Muscle of arm (tissue), 14 donors: ENCODE results near the gene TRAPPC11. TPM values are rescaled to one million over a fixed set of nuclear protein-coding genes. Genes with fewer than 3 reads are reported as not detected.
"Not testable (repeated sequence)": the region's sequence is repeated elsewhere in the genome, so short reads cannot be mapped to it uniquely, and the experiment has no call there.

Experiments
- DNase-seq: peaks from one replicate; pipeline ENCODE4 v3.0.0-alpha.2; 2013
- long read RNA-seq, 11 donors: transcript quantifications; one replicate each; lab custom pipeline, GENCODE V29; 2026
- polyA plus RNA-seq, 12 donors: library from polyadenylated mRNA; unstranded; fragments of 120-200 nt; gene quantifications; one replicate each; pipeline ENCODE4 v1.2.1, GENCODE V29; 2013; ENCODE audit not compliant: insufficient read length in 12 of 12

Gene TRAPPC11
- polyA plus RNA-seq, result 10 to 100 TPM in 11 of 12 donors, not detected in 1; 22.4 to 41.9 (median 32.3) TPM
- long read RNA-seq, donor 1, result 0 reads
- long read RNA-seq, donor 2, full-length matches to known transcripts, result 2 of 9 reads
- long read RNA-seq, donor 2, partial matches to known transcripts, result 7 of 9 reads
- long read RNA-seq, donor 2, other reads (novel, unspliced or antisense), result 0 of 9 reads
- long read RNA-seq, donor 3, full-length matches to known transcripts, result 2 of 2 reads
- long read RNA-seq, donor 3, partial matches to known transcripts, result 0 of 2 reads
- long read RNA-seq, donor 3, other reads (novel, unspliced or antisense), result 0 of 2 reads
- long read RNA-seq, donor 4, result 0 reads
- long read RNA-seq, donor 5, full-length matches to known transcripts, result 4 of 9 reads
- long read RNA-seq, donor 5, partial matches to known transcripts, result 5 of 9 reads
- long read RNA-seq, donor 5, other reads (novel, unspliced or antisense), result 0 of 9 reads
- long read RNA-seq, donor 6, full-length matches to known transcripts, result 3 of 3 reads
- long read RNA-seq, donor 6, partial matches to known transcripts, result 0 of 3 reads
- long read RNA-seq, donor 6, other reads (novel, unspliced or antisense), result 0 of 3 reads
- long read RNA-seq, donor 7, result 0 reads
- long read RNA-seq, donor 8, full-length matches to known transcripts, result 1 of 1 reads
- long read RNA-seq, donor 8, partial matches to known transcripts, result 0 of 1 reads
- long read RNA-seq, donor 8, other reads (novel, unspliced or antisense), result 0 of 1 reads
- long read RNA-seq, donor 9, partial matches to known transcripts, result 6 of 6 reads
- long read RNA-seq, donor 9, other reads (novel, unspliced or antisense), result 0 of 6 reads
- long read RNA-seq, donor 10, result 0 reads
- long read RNA-seq, donor 11, result 0 reads

DNA sequence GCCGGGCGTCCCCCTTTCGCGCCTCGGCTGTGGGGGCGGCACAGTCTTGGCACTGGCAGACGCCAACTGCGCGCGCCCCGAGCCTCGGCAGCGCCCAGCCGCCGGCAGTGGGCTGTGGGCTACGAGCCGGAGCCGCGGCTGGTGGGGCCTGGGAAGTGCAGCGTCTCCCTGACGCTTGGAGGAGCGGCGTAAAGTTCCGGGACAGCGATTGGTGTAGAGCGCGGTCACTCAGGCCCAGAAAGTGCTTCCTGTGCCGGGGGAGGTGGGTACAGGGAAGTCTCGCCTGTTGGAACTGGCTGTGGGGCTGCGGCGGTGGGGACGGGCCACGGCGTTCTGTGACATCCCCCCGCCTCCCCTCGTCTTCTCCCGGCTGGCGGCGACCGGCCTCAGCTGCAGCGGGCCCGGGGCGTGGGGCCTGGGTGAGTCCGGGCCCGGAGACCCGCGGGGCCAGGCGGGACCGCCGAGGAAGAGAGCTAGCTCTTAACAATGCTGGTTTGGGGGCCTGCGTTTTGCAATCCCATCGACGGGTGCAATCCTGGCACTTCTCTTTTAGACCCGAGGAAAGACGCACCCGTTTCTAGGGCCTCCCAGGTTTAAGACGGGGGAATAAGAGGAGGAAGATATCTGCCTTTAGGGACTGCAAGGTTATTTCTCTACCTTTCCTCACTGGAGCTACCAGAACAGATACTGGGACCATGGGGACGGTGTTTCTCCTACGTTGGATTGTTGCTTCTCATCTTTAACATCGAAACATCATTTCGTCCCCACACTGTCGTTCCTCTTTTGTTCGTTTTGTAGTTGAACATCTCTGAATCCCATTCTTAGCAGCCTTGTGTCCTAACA is at the start of gene TRAPPC11, which contains the start of gene RWDD4:
Gene TRAPPC11, plus strand, starts transcription at position 265 of the 843 bp plus-strand sequence. CDS start 4,575 bp downstream, outside the sequence.
Gene RWDD4, minus strand, starts transcription at position 157 of the 843 bp plus-strand sequence. CDS start 233 bp downstream, outside the sequence.
- DNase-seq, result peak; percentile 99

DNA sequence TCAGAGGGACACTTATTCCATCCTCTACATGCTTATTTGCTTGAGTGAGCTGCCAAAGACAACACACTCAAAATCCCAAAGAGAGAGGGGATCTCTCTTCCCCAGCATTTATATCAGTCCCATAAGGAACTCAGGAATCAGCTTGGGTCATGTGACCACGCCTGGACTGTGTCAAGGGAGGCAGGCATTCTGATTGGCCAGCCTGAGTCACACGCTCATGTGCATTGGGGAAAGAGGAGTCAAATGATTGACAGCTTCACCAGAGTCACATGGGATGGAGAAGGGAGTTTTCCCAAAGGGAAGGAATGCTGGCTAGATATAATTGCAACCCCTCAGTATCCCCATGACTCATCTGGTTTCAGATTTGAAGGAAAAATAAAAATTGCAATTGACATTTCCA is 49.1 kb upstream of the TRAPPC11 start:
- no peak for DNase-seq

DNA sequence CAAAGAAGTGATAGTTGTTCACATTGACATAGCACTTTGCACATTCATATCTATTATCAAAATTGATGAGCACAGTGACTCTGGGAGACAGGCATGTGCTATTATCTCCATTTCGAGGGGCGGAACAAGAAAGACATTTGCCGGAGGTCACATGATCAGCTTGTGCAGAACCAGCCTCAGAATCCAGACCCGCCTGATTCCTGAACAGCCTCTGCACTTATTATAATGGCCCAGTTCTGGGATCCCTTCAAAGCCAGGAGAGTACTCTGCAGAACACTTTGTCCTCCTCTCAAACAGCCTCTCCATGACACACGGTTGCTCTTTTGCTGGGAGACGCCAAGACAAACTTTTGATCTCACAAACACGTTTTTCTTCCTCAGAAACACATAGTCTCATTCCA is 48.5 kb upstream of the TRAPPC11 start:
- DNase-seq, result no peak

DNA sequence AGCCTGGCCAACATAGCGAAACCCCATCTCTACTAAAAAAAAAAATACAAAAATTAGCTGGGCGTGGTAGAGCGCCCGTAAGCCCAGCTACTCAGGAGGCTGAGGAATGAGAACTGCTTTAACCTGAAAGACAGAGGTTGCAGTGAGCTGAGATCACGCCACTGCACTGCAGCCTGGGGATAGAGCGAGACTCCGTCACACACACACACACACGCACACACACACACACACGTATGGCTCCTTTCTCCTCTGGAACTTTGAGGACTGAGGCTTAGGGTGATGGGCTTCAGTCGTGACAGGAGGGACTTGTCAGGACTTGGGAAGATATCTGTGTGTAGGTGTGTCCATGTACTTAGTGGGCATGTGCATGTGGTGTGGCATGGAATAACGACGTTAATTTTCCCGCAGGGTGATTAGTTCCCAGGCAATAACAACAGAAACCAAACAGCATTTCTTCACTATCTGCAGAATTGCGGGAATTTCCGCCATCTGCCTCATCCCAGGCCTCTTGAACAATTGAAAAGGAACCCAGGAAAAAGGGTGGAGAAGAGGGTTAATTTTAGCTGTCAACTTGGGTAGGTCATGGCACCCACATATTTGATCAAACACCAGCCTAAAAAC is 47.8 kb upstream of the TRAPPC11 start:
- DNase-seq, result no peak

DNA sequence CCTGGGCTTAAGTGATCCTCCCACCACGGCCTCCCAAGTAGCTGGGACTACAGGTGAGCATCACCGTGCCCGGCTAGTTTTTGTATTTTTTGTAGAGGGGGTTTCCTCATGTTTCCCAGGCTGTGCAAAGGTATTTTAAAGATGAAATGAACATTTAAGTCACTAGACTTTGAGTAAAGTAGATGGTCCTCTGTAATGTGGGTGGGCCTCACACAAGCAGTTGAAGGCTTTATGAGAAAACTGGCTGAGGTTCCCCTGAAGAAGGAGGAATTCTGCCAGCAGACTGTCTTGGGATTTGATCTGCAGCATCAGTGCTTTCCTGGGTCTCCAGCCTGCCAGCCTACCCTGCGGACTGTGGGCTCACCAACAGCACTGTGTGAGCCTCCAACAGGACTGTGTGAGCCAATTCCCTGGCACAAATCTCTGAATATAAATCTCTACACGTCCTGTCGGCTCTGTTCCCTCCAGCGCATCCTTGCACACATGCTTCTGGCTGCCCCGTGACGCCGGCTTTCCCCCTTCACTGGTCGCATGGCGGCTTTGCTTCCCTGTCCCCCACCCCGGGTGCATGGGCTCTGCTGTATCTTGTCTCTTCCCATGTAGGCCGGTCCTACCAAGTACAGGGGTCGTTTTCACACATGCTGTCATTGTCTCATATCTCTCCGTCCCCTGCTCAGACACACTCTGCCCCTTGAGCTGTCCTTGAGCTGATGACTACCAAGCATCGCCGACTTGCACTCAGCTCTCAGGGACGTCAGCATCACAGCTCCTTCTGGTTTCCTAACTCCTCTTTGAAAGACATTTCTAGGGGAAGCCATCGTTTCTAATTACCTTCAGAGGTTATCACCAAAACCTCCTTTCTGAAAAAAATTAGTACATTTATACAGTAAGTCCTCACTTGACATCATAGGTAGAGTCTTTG is 46.5 kb upstream of the TRAPPC11 start:
- no peak for DNase-seq

DNA sequence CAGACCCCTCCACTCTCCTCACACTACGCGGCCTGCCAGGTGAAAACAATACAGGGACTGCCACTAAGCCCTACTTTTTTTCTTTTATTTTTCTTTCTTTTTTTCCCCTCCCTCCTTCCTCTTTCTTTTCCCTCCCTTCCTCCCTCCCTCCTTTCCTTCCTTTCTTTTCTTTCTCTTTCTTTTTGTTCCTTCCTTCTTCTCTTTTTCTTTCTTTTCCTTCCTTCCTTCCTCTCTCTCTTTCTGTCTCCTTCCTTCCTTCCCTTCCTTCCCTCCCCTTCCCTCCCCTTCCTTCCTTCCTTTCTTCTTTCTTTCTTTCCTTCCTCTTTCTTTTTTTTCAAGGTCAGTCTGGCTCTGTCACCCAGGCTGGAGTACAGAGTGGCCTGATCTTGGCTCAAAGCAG is 42.0 kb upstream of the TRAPPC11 start:
- DNase-seq, result no peak

DNA sequence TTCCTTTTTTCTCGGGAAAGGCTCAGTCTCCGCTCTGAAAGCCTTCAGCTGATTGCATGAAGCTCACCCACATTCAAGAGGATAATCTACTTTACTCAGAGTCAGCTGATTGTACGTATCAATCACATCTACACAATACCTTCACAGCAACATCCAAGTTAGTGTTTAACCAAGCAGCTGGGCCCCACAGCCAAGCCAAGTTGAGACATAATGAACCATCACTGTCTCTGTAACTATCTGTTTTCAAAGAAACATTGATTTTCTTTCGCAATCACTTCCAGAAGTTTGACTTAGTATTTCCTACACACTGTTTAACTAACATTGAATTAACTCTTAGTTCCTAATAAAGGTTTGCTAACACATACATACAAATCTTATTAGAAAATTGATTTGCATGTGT is 40.4 kb upstream of the TRAPPC11 start:
- DNase-seq, result no peak

DNA sequence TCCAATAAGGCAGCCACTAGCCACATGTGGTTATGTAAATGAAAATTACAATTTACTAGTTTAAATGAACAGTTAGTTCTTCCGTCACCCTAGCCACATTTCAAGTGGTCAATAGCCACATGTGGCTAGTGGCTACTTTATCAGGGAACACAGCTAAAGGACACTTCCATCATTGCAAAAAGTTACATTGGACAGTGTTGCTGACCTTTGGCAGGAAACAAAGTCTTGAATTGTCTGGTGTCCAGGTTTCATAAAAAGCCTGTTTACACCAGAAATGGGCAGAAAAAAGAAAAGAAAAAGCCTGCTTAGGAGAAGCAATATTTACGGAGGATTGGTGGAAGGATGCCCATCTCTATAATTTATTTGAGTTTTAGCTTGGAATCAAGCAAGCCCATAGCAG is 38.7 kb upstream of the TRAPPC11 start:
- DNase-seq, result no peak

DNA sequence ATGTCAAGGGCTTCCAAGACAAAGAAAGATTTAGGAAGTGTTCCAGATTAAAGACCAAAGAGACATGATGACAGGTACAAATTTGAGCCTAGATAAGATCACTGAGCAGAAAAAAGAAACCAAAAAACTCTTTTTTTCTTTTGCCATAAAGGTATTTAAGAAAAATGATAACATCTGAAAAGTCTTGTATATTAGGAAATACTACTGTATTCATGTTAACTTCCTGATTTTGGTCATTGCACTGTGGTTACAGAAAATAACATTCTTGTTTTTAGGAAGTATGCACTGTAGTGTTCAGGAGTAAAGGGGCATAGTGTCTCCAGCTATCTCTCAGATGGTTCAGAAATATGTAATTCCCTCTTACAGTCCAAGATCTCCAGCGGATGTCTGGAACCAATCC is 37.2 kb upstream of the TRAPPC11 start:
- DNase-seq, result no peak

DNA sequence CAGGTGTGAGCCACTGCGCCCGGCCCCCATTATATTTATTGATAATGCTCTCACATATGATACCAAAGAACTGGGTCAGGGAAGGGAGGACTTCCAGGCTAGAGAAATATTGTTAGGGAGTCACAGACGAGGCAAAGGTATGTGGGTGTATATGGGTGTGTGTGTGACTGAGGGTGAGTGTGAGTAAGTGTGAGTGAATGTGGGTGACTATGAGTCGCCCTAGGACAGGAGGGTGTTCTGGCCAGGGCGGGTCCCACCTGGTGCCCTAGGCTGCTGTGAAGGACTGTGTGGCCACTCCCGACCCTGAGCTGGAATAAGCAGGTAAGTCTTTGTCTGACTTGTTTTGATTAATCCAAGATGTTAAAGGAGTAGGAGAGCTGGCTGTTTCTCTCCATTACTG is 34.5 kb upstream of the TRAPPC11 start:
- no peak for DNase-seq

DNA sequence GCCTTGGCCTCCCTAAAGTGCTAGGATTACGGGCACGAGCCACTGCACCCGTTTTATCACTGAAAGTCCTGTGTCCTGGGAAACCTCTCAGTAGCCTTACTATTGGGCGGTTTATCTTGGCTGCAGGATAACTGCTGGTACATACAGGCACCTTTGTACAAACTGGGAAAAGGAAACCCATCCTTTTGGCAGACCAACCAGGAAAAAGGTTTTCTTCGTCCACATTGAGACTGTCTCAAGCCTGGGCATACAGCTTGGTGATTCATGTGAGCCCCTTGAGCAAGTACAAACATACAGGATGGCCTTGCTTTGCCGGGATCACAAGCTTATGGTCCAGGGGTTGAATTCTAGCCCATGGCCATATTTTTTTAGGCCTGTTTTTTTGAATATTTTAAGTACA is 32.9 kb upstream of the TRAPPC11 start:
- no peak for DNase-seq

DNA sequence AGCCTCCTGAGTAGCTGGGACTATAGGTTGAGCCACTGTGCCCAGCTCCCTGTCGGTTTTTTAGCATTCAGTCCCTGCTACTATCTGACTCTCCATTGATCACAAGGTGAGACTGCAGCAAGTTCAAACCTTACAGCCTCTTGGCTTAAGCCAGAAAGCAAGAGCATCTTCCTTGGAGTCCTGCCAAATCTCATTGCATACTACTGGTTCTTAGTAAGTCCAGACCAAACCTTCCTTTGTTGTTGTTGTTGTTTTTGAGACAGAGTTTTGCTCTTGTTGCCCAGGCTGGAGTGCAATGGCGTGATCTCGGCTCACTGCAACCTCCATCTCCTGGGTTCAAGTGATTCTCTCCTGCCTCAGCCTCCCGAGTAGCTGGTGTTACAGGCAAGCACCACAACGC is 31.8 kb upstream of the TRAPPC11 start:
- not testable (repeated sequence) for DNase-seq

DNA sequence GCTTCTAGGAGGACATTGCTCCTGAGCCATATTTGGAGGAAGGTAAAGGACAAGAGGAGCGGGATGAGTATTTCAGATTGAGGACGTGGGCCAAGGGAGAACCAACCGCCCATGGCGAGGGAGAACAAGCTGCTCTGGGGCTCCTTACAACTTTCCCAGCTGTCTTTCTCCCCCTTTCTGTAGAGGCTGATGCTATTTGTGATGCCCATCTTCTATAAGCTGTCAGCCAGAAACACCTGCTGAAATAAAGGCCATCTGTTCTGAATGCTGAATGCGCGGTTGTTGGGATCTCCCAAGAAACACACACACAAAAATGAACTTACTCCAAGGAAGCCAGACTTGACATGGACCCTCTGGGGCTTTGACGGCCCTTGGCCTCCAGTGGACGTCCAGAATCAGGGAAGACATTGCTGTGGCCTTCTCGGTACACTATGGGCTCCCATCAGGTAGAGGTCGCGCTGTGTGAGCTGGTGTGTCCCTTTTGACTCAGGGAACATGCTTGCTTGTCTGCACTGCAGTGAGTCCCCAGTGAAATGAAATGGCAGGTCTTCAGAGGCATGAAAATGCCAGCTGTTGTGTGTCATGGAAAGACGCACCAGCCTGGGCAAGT is 31.0 kb upstream of the TRAPPC11 start:
- DNase-seq, result no peak

DNA sequence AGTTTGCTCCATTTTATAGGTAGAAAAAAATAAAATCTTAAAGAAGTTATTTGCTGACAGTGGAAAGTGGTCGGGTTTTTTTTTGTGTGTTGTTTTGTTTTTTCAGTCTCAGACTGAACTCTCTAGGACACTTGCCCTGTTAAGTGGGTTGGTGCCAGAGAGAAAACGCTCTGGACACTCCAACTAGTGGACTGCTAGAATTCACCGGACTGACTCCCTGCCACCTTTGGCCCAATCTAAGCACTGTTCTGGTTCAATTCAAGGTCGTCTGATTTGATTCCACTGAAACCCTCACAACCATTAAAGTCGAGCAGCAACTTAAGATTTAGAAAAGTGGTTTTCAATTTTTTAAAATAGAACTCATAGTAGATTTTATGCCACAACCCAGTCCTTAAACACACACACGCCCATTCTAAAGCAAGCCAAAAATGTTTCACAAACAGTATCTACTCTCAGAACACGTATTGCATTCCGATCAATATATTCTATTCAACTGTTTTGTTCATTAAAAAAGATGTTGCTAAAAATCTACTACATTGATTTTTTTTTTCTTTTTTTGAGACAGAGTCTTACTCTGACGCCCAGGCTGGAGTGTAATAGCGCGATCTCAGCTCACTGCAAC is 27.4 kb upstream of the TRAPPC11 start:
- no peak for DNase-seq

DNA sequence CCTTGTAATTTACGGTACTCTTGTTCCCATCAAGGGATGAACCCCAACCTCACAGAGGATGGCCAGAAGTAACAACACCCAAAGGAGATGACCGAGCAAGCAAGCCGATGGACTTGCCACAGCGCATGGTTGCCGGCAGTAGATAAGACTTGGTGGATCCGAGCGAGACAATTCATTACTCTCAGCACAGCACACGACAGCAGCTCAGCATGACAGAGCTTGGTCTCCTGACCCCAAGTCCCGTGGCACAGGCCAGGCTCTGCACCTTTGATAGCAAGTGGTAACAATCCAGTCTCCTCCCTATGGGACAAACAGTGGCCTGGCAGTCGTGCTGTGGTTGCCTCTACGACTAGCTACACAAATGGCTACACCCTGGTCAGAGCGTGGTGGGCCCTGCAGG is 26.4 kb upstream of the TRAPPC11 start:
- DNase-seq, result no peak

DNA sequence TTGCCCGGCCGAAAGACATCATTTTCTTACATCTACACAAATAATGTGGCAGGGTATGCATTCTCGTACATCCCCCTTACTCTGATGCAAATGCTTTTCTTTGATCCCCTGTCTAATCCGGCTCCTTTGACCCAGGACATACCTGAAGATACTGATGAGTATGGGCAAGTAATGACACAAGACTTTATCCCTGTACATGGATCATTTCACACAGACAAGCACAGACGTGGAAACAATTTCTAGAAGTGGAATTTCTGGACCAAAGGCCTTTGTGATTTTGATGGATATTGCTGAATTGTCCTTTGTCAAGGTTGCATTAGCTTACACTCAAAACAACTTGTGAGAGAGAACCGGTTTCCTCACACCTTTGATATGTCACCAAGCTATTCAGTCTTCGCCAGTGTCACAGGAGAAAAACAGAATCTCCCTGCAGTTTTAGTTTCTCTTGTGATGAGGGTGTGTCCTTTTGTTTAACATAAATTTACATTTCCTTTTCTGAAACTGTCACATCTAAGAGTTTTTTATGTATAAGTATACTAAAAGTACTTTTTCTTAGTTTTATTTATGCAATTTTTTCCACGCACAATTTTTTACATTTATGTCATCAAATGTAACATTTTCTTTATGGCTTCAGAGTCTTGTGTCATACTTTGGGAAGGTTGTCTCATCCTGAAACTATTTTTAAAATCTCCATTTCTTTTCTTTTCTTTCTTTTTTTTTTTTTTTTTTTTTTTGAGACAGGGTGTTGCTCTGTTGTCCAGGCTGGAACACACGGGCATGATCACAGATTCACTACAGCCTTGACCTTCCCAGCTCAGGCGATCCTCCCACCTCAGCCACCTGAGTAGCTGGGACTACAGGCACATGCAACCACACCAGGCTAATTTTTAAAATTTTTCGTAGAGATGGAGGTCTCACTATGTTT is 25.4 kb upstream of the TRAPPC11 start:
- DNase-seq, result no peak

DNA sequence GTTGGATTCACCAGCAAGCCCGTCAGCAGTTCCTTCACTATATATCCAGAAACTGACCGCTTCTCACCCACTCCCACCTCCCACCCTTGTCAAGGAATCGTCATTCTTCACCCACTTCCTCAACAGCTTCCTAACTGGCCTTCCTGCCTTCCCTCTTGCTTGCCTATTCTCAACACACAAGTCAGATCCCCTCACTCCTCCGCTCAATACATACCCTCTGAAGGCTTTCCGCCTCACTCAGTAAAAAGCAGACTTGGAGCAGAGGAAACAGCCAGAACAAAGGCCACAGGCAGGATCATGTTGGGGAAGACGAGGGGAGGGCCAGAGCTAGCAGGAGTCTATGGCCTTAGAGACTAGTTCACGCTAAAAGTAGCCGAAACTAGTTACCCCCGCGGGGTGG is 23.8 kb upstream of the TRAPPC11 start:
- DNase-seq, result no peak

DNA sequence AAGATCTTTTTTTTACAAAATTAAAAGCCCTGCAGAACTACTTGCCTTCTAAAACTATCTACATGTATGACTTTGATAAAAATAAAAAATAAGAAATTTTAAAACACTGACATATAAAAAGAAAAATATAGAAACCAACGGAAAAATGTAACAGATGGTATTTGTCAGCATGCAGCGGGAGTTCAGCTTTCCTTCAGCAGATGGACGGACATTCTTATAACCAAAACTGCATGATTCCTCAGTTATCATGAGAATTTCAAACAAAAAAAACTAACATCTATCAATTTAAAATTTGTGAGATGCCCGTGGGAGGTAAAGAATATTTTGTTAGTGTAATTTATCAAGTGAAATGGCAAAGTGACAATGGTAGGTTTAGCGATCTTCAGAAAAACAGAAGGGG is 23.4 kb upstream of the TRAPPC11 start:
- no peak for DNase-seq
